Measurements from ENCODE around the gene SDK1.

The SDK1 gene

GRCh38 chr7:4139656-4140625 lies 838.9 kb downstream of the SDK1 start:
- no peak overlapping the region for H3K4me3 ChIP-seq (ENCODE audit: low read depth, low read length)
- in situ Hi-C loops (cut with HindIII; ENCODE audit: low sequenced_read_pairs) = no loop called here
- no peak for TF ChIP-seq CTCF (IDR thresholded peaks at IDR 0.05; ENCODE audit: low read depth, low read length)
- DNase-seq (ENCODE audit: low read depth, low spot score) = no peak

- no peak overlapping the region for H3K4me3 ChIP-seq (ENCODE audit: low read depth, low read length)
- in situ Hi-C loops (cut with HindIII; ENCODE audit: low sequenced_read_pairs) = no loop called here
- TF ChIP-seq CTCF (IDR thresholded peaks at IDR 0.05; ENCODE audit: low read depth, low read length) = no peak
- no peak for DNase-seq (ENCODE audit: low read depth, low spot score)
Observed at GRCh38 chr7:4140933-4141332, 839.9 kb downstream of the SDK1 start.

- no peak overlapping the region for H3K4me3 ChIP-seq (ENCODE audit: low read depth, low read length)
- no peak for TF ChIP-seq CTCF (IDR thresholded peaks at IDR 0.05; ENCODE audit: low read depth, low read length)
- DNase-seq (ENCODE audit: low read depth, low spot score) = no peak
- in situ Hi-C loops (cut with HindIII; ENCODE audit: low sequenced_read_pairs) = no loop called here
Observed at GRCh38 chr7:4143006-4143405, 842.0 kb downstream of the SDK1 start.

GRCh38 chr7:4143511-4144171 lies 842.6 kb downstream of the SDK1 start:
- in situ Hi-C loops (cut with HindIII; ENCODE audit: low sequenced_read_pairs) = no loop called here
- TF ChIP-seq CTCF (IDR thresholded peaks at IDR 0.05; ENCODE audit: low read depth, low read length) = no peak
- H3K4me3 ChIP-seq (ENCODE audit: low read depth, low read length) = no peak overlapping the region
- DNase-seq (ENCODE audit: low read depth, low spot score) = no peak

GRCh38 chr7:4144172-4144701 lies 843.2 kb downstream of the SDK1 start:
- no peak for TF ChIP-seq CTCF (IDR thresholded peaks at IDR 0.05; ENCODE audit: low read depth, low read length)
- H3K4me3 ChIP-seq (ENCODE audit: low read depth, low read length) = no peak overlapping the region

GRCh38 chr7:4144811-4145510 lies 843.9 kb downstream of the SDK1 start:
- H3K4me3 ChIP-seq (ENCODE audit: low read depth, low read length) = no peak overlapping the region
- DNase-seq (ENCODE audit: low read depth, low spot score) = peak; percentile 54
- TF ChIP-seq CTCF (IDR thresholded peaks at IDR 0.05; ENCODE audit: low read depth, low read length) = no peak
- in situ Hi-C loops (cut with HindIII; ENCODE audit: low sequenced_read_pairs) = no loop called here

More at GRCh38 chr7:4144172-4144701, 843.2 kb downstream of the SDK1 start:
- DNase-seq (ENCODE audit: low read depth, low spot score) = no peak
- in situ Hi-C loops (cut with HindIII; ENCODE audit: low sequenced_read_pairs) = no loop called here

Measured in astrocyte of the spinal cord (primary cell).